Measurements from ENCODE around the gene OXA1L.

The OXA1L gene

GRCh38 chr14:22807432-22808087 is 41.1 kb downstream of the OXA1L start:
- in situ Hi-C loops (cut with HindIII; ENCODE audit: low sequenced_read_pairs) = no loop called here
- no peak overlapping the region for H3K4me3 ChIP-seq (ENCODE audit: low read depth, low read length)
- DNase-seq (ENCODE audit: low read depth, low spot score) = no peak
- TF ChIP-seq CTCF (IDR thresholded peaks at IDR 0.05; ENCODE audit: low read depth, low read length) = no peak

GRCh38 chr14:22808388-22809209 is 42.1 kb downstream of the OXA1L start:
- DNase-seq (ENCODE audit: low read depth, low spot score) = no peak
- in situ Hi-C loops (cut with HindIII; ENCODE audit: low sequenced_read_pairs) = no loop called here
- no peak for TF ChIP-seq CTCF (IDR thresholded peaks at IDR 0.05; ENCODE audit: low read depth, low read length)
- H3K4me3 ChIP-seq (ENCODE audit: low read depth, low read length) = no peak overlapping the region

GRCh38 chr14:22811722-22812121 is 45.2 kb downstream of the OXA1L start:
- no peak for TF ChIP-seq CTCF (IDR thresholded peaks at IDR 0.05; ENCODE audit: low read depth, low read length)
- no peak for DNase-seq (ENCODE audit: low read depth, low spot score)
- no peak overlapping the region for H3K4me3 ChIP-seq (ENCODE audit: low read depth, low read length)
- in situ Hi-C loops (cut with HindIII; ENCODE audit: low sequenced_read_pairs) = no loop called here

- no peak for DNase-seq (ENCODE audit: low read depth, low spot score)
- in situ Hi-C loops (cut with HindIII; ENCODE audit: low sequenced_read_pairs) = no loop called here
- TF ChIP-seq CTCF (IDR thresholded peaks at IDR 0.05; ENCODE audit: low read depth, low read length) = no peak
- no peak overlapping the region for H3K4me3 ChIP-seq (ENCODE audit: low read depth, low read length)
These were observed 46.3 kb downstream of the OXA1L start for GRCh38 chr14:22812744-22813143.

- in situ Hi-C loops (cut with HindIII; ENCODE audit: low sequenced_read_pairs) = no loop called here
- no peak for DNase-seq (ENCODE audit: low read depth, low spot score)
- H3K4me3 ChIP-seq (ENCODE audit: low read depth, low read length) = no peak overlapping the region
- no peak for TF ChIP-seq CTCF (IDR thresholded peaks at IDR 0.05; ENCODE audit: low read depth, low read length)
These were observed 46.7 kb downstream of the OXA1L start for GRCh38 chr14:22813145-22813544.

- no peak overlapping the region for H3K4me3 ChIP-seq (ENCODE audit: low read depth, low read length)
- TF ChIP-seq CTCF (IDR thresholded peaks at IDR 0.05; ENCODE audit: low read depth, low read length) = no peak
- no peak for DNase-seq (ENCODE audit: low read depth, low spot score)
- in situ Hi-C loops (cut with HindIII; ENCODE audit: low sequenced_read_pairs) = no loop called here
These were observed 47.9 kb downstream of the OXA1L start for GRCh38 chr14:22814373-22814772.

All from astrocyte of the spinal cord (primary cell).